Small intestine (tissue), 7 donors: Measurements from ENCODE around the gene SSTR1. TPM values are rescaled to one million over a fixed set of nuclear protein-coding genes. Genes with fewer than 3 reads are reported as not detected.
"Not testable (repeated sequence)": the region's sequence is repeated elsewhere in the genome, so short reads cannot be mapped to it uniquely, and the experiment has no call there.

ENCODE experiments used
- DNase-seq, 2 donors: peaks; one replicate each; pipeline versions ENCODE4 v3.0.0 to v3.0.0-alpha.2; 2013
- FAIRE-seq: peaks from 2 replicates; lab custom pipeline; 2012; peaks lifted over from hg19 to GRCh38; lab: Jason Lieb, UNC
- H3K27ac ChIP-seq, 3 donors: one replicate each; pipeline ENCODE4 v1.5.1; 2013; ENCODE audit warnings: low read length in 2 of 3, mild to moderate bottlenecking in 2 of 3, control low read depth in 1 of 3, inconsistent platforms in 1 of 3, low read depth in 1 of 3, moderate library complexity in 1 of 3
- H3K27me3 ChIP-seq, 3 donors: one replicate each; pipeline ENCODE4 v1.6.1; 2013; ENCODE audit warnings: low read length in 3 of 3, inconsistent platforms in 1 of 3; ENCODE audit not compliant: control insufficient read depth in 3 of 3, insufficient read depth in 3 of 3
- H3K36me3 ChIP-seq, 3 donors: one replicate each; pipeline ENCODE4 v1.6.1; 2013; ENCODE audit warnings: low read length in 3 of 3, inconsistent platforms in 1 of 3, low read depth in 1 of 3, mild to moderate bottlenecking in 1 of 3, moderate library complexity in 1 of 3; ENCODE audit not compliant: control insufficient read depth in 3 of 3, insufficient read depth in 2 of 3
- H3K4me1 ChIP-seq, 3 donors: one replicate each; pipeline ENCODE4 v1.6.1; 2013; ENCODE audit warnings: low read length in 2 of 3, inconsistent platforms in 1 of 3, low read depth in 1 of 3, mild to moderate bottlenecking in 1 of 3, moderate library complexity in 1 of 3; ENCODE audit not compliant: control insufficient read depth in 3 of 3, insufficient read depth in 2 of 3
- H3K4me3 ChIP-seq, 3 donors: one replicate each; pipeline ENCODE4 v1.5.1; 2013; ENCODE audit warnings: low read length in 3 of 3, control low read depth in 1 of 3, inconsistent platforms in 1 of 3, low read depth in 1 of 3, mild to moderate bottlenecking in 1 of 3, moderate library complexity in 1 of 3
- H3K9me3 ChIP-seq, 2 donors: one replicate each; pipeline ENCODE4 v1.6.1; 2013; ENCODE audit warnings: low read depth in 1 of 2, low read length in 1 of 2; ENCODE audit not compliant: control insufficient read depth in 2 of 2, insufficient read depth in 1 of 2
- WGBS, 3 donors: extraction: QIAGEN DNeasy Blood & Tissue Kit; methylation state at CpG; one replicate each; pipeline ENCODE4 v1.1.7; 2013; 5-methylcytosine and 5-hydroxymethylcytosine counted together
- polyA plus RNA-seq, 4 donors: library from polyadenylated mRNA; stranded (reverse) in 3 of 4; unstranded in 1 of 4; fragments of 200-250 nt in 3 of 4; fragments of 120-200 nt in 1 of 4; gene quantifications; one replicate each; pipeline versions ENCODE4 v1.2.1 to v1.2.3, GENCODE V29; 2013
- donor health status: healthy with polysubstance abuse.
- donor health status: control.
- donor health status: control.
- donor health status: Bipolar disorder and iron deficiency.
- donor health status: healthy.

The SSTR1 gene
- polyA plus RNA-seq, 4 donors, result 7.8 to 32.7 (median 9.9) TPM

DNA sequence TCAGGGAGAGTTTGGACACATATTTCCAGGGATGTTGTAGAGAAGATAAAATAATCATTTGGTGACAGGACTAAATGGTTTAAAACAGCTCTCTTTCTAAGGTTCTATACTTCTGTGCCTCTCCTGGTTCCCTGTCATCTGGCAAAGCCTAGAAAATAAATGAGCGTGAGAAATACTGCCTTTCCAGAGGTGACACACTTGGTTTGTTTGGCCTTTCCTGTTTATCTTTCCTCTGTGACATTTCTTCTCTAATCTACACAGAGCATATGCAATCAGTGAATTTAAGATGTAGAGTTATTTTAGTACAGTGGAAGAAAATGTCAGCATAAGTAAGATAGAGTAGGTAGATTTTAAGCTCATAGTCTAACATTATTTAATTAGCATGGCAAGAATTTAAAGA is 22.0 kb upstream of the SSTR1 start:
- Histone ChIP-seq H3K4me3 (no peak overlapping the region), H3K27ac (no peak overlapping the region), H3K4me1 (no peaks in the 10 kb centered on the region), H3K36me3 (no peaks in the 10 kb centered on the region), H3K27me3 (peaks cover 0 to 3% (median 0%) of the 10 kb centered on the region in 3 donors), H3K9me3 (no peaks in the 10 kb centered on the region)
- no peak for DNase-seq
- 79 to 96% (median 88%) methylated on average over 1 of the region's 1 CpG for WGBS, 3 donors
- FAIRE-seq, result no peak

DNA sequence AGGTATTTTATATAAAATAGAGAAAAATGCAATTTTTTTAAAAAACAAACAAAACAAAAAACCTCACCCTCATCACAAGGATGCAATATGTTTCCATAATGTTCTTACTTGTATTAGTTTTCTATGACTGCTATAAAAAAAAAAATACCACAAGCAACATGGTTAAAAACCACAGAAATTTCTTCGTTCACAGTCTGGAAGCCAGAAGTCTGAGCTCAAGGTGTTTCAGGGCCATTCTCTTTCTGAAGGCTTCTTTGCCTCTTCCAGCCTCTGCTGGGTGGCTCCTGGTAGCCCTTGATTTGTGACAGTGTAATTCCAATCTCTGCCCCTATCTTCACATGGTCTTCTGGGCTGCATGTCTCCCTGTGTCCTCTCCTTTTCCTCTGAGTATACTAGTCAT is 21.5 kb upstream of the SSTR1 start:
- Histone ChIP-seq H3K4me3 (no peak overlapping the region), H3K27me3 (peaks cover 0 to 3% (median 0%) of the 10 kb centered on the region in 3 donors), H3K27ac (no peak overlapping the region), H3K36me3 (no peaks in the 10 kb centered on the region), H3K4me1 (no peaks in the 10 kb centered on the region), H3K9me3 (no peaks in the 10 kb centered on the region)
- DNase-seq, result no peak
- 58 to 96% (median 73%) methylated on average over 1 of the region's 1 CpG for WGBS, 3 donors
- no peak for FAIRE-seq

DNA sequence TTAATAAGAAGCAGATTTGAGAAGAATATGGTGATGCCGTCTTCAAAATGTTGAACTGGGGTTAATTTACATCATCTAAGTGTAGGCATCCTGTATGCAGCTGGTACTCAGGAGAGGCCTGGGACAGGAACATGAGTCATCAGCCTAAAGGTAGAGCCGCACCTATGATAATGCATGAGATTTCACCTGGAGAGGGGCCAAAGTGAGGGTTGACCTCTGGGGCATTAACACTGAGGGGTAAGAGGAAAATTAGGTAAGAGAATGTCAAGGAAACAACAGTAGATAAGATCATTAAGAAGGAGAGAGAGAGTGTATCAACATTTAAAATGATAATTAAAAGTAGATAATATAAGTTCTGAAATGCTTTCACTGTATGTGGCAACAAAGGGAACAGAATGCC is 20.2 kb upstream of the SSTR1 start:
- Histone ChIP-seq H3K36me3 (no peaks in the 10 kb centered on the region), H3K27ac (no peak overlapping the region), H3K4me3 (no peak overlapping the region), H3K27me3 (peaks cover 0 to 3% (median 0%) of the 10 kb centered on the region in 3 donors), H3K4me1 (no peaks in the 10 kb centered on the region), H3K9me3 (no peaks in the 10 kb centered on the region)
- DNase-seq (peak in 1 of 2 donors; percentile 85), FAIRE-seq (no peak)
- WGBS, 3 donors, result 14 to 57% (median 26%) methylated on average over 2 of the region's 2 CpGs

DNA sequence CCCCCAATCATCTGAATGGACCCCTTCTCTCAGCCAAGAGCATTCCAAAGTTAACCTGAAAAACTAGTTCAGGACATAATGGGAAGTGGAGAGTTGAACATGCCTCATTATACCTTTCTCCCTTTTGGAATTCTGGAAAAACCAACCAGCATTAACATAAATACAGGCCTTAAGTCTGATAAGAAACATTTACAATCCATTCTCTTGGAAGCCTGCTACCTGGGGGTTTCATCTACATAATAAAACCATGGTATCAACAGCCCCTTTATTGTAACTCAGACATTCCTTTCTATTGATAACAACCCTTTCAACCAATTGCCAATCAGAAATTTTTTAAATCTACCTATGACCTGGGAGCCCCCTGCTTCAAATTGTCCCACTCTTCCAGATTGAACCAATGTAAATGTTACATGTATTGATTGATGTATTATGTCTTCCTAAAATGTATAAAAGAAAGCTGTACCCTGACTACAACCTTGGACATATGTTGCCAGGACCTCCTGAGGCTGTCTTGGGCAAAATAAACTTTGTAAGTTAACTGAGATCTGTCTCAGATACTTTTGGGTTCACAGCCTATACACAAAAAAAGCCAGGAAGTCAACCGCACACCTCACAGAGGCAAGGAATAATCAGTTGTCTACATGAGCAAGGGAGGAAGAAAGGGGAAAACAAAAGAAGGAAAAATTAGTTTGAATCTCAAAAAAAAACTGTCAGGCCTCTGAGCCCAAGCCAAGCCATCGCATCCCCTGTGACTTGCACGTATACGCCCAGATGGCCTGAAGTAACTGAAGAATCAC is 17.6 kb upstream of the SSTR1 start:
- DNase-seq, result no peak
- no peaks in the 10 kb centered on the region for H3K36me3 ChIP-seq
- H3K9me3 ChIP-seq, result no peaks in the 10 kb centered on the region
- no peak for FAIRE-seq
- no peaks in the 10 kb centered on the region for H3K27me3 ChIP-seq
- H3K4me3 ChIP-seq, result no peak overlapping the region
- H3K27ac ChIP-seq, result no peak overlapping the region
- H3K4me1 ChIP-seq, result no peaks in the 10 kb centered on the region
- WGBS, 3 donors, result 94 to 100% (median 96%) methylated on average over 3 to 4 of the region's 4 CpGs

DNA sequence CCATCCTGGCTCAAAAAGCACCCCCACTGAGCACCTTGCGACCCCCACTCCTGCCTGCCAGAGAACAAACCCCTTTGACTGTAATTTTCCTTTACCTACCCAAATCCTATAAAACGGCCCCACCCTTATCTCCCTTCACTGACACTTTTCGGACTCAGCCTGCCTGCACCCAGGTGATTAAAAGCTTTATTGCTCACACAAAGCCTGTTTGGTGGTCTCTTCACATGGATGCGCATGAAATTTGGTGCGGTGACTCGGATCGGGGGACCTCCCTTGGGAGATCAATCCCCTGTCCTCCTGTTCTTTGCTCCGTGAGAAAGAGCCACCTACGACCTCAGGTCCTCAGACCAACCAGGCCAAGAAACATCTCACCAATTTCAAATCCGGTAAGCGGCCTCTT is 16.9 kb upstream of the SSTR1 start:
- H3K36me3 ChIP-seq, H3K27ac ChIP-seq, H3K9me3 ChIP-seq, DNase-seq, H3K4me3 ChIP-seq, H3K27me3 ChIP-seq, H3K4me1 ChIP-seq, FAIRE-seq: not testable (repeated sequence)
- 82 to 96% (median 94%) methylated on average over 11 of the region's 11 CpGs for WGBS, 3 donors

DNA sequence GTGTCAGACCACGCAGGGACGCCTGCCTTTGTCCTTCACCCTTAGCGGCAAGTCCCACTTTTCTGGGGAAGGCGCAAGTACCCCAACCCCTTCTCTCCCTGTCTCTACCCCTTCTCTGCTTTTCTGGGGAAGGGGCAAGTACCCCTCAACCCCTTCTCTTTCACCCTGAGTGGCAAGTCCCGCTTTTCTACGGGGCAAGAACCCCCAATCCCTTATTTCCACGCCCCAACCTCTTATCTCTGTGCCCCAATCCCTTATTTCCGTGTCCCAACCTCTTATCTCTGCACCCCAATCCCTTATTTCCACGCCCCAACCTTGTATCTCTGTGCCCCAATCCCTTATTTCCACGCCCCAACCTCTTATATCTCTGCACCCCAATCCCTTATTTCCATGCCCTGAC is 16.2 kb upstream of the SSTR1 start:
- not testable (repeated sequence) for H3K27me3 ChIP-seq, H3K36me3 ChIP-seq, H3K27ac ChIP-seq, DNase-seq, H3K4me3 ChIP-seq, H3K4me1 ChIP-seq, H3K9me3 ChIP-seq, FAIRE-seq
- 62 to 75% (median 71%) methylated on average over 10 of the region's 10 CpGs for WGBS, 3 donors

DNA sequence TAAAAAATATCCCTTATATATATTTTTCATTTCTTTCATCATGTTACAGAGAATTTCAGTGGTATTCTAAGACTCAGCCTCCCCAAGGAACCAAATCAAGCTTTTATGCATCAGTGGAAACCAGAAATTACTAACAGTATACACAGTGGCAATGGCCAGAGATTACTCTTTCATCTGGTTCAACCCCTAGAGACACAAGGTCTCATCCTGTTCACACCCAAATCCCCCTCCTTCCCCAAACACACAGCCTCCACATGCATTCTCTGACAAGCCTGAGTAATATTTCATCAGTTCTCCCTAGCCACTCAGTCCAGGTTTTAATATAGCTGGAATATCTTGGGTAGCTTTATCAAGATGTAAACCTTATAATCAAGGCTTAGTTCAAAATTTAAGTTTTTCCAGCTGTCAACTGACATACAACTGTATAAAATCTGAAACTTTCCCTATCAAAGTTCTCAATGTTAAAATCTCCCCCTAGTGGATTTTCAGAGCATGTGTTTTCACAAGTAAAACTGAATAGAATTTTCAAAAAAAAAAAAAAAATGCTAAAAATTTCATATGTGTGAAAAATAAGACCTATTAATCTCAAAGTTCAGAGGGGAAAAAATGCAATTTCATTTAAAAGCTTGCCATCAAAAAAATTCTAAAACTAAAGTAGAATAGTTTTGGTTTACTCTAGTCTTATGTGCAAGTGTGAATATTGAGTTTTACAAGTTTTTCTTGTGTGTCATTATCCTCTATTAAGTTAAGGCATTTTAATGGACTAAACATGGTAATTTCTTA is 10.5 kb upstream of the SSTR1 start:
- no peaks in the 10 kb centered on the region for H3K27me3 ChIP-seq
- H3K4me3 ChIP-seq, result no peak overlapping the region
- H3K9me3 ChIP-seq, result peaks cover 0 to 3% of the 10 kb centered on the region in 2 donors
- H3K36me3 ChIP-seq, result no peaks in the 10 kb centered on the region
- H3K27ac ChIP-seq, result no peak overlapping the region
- DNase-seq (peak in 1 of 2 donors; percentile 9), FAIRE-seq (peak; percentile 39)
- no peaks in the 10 kb centered on the region for H3K4me1 ChIP-seq

DNA sequence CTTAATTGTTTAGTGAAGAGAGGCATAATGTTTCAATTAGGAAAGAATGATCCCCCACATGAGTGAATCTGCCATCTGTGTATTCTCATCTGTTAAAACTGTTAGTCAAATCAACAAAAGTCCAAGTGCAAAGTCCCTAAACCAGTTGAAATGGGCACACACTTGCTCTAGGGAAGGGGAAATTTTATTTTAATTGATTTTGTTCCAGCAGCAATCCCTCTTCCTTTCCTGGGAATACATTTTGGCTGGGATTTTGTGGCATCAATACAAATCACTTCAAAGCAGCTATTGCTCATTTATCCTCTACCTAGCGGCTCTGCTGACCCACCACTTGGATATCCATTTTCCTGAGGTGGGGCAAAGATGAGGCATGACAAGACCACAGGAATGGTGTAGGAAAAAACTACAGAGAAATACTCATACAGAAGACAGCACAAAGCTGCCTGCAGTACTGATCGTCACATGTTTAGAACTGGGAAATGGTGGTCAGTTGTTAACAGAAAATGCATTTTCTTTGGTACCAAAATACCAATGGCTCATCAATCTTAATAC is 9.8 kb upstream of the SSTR1 start:
- peaks cover 0 to 3% of the 10 kb centered on the region in 2 donors for H3K9me3 ChIP-seq
- no peak overlapping the region for H3K27ac ChIP-seq
- 89 to 98% (median 97%) methylated on average over 2 of the region's 2 CpGs for WGBS, 3 donors
- no peaks in the 10 kb centered on the region for H3K4me1 ChIP-seq
- no peak overlapping the region for H3K4me3 ChIP-seq
- no peak for FAIRE-seq
- no peaks in the 10 kb centered on the region for H3K27me3 ChIP-seq
- DNase-seq, result no peak
- H3K36me3 ChIP-seq, result no peaks in the 10 kb centered on the region
